ENCODE measurements around the gene LRRC74A. TPM values are rescaled to one million over a fixed set of nuclear protein-coding genes. Genes with fewer than 3 reads are reported as not detected.

The LRRC74A gene
- total RNA-seq, 1 experiment from 2014 or later: not detected

GRCh38 chr14:76812422-76813383 is 13.5 kb upstream of the LRRC74A start, which contains the start of gene ANGEL1:
Gene ANGEL1 (minus strand): TSS chr14:76812882. CDS start chr14:76812827, 55 bp downstream.
- intact Hi-C loops (cut with micrococcal nuclease; ENCODE audit: unreplicated experiment): no loop called here
- BruUV-seq (replicated peaks): no TSS peak
- no peak for TF ChIP-seq CTCF (IDR thresholded peaks at IDR 0.05; ENCODE audit: unreplicated experiment)
- Mint-ChIP-seq H3K9me3 (ENCODE audit: low read depth, unreplicated experiment) (no peaks in the 10 kb centered on the region), H3K27ac (ENCODE audit: unreplicated experiment) (peak within 1 kb of the TSS; percentile 88), H3K4me3 (ENCODE audit: low read depth, unreplicated experiment) (peak within 1 kb of the TSS; percentile 93), H3K4me1 (ENCODE audit: low read depth, unreplicated experiment) (peaks cover 11% of the 10 kb centered on the region), H3K27me3 (ENCODE audit: unreplicated experiment) (no peaks in the 10 kb centered on the region), H3K36me3 (ENCODE audit: insufficient read depth, unreplicated experiment) (peaks cover 24% of the 10 kb centered on the region)
- DNase-seq: peak; percentile 97
- CTCF ChIA-PET: interaction anchor here (1.0 to 1.7 kb wide), 4 partner anchors 17 to 286 kb away, joined by 3 to 7 read pairs (median 4); partner anchors contain the start of gene CIPC

- Mint-ChIP-seq H3K27ac (ENCODE audit: unreplicated experiment) (no peak overlapping the region), H3K9me3 (ENCODE audit: low read depth, unreplicated experiment) (no peaks in the 10 kb centered on the region), H3K4me1 (ENCODE audit: low read depth, unreplicated experiment) (peaks cover 11% of the 10 kb centered on the region), H3K4me3 (ENCODE audit: low read depth, unreplicated experiment) (no peak overlapping the region), H3K36me3 (ENCODE audit: insufficient read depth, unreplicated experiment) (peaks cover 24% of the 10 kb centered on the region), H3K27me3 (ENCODE audit: unreplicated experiment) (peaks cover 4% of the 10 kb centered on the region)
- DNase-seq: no peak
- intact Hi-C loops (cut with micrococcal nuclease; ENCODE audit: unreplicated experiment): no loop called here
- CTCF ChIA-PET: no interaction called here
- no TSS peak for BruUV-seq (replicated peaks)
- TF ChIP-seq CTCF (IDR thresholded peaks at IDR 0.05; ENCODE audit: unreplicated experiment): no peak
These were observed 11.2 kb upstream of the LRRC74A start for GRCh38 chr14:76814726-76815645.

- no peak overlapping the region for H3K4me3 Mint-ChIP-seq (ENCODE audit: low read depth, unreplicated experiment)
- no TSS peak for BruUV-seq (replicated peaks)
- peaks cover 28% of the 10 kb centered on the region for H3K27me3 Mint-ChIP-seq (ENCODE audit: unreplicated experiment)
- H3K4me1 Mint-ChIP-seq (ENCODE audit: low read depth, unreplicated experiment): no peaks in the 10 kb centered on the region
- no peaks in the 10 kb centered on the region for H3K36me3 Mint-ChIP-seq (ENCODE audit: insufficient read depth, unreplicated experiment)
- no peak for DNase-seq
- TF ChIP-seq CTCF (IDR thresholded peaks at IDR 0.05; ENCODE audit: unreplicated experiment): no peak
- no peak overlapping the region for H3K27ac Mint-ChIP-seq (ENCODE audit: unreplicated experiment)
- intact Hi-C loops (cut with micrococcal nuclease; ENCODE audit: unreplicated experiment): no loop called here
- no peaks in the 10 kb centered on the region for H3K9me3 Mint-ChIP-seq (ENCODE audit: low read depth, unreplicated experiment)
- CTCF ChIA-PET: no interaction called here
These were observed 5.5 kb upstream of the LRRC74A start for GRCh38 chr14:76820700-76821099.

GRCh38 chr14:76827696-76828296 is 1.6 kb downstream of the LRRC74A start:
- no peak for TF ChIP-seq CTCF (IDR thresholded peaks at IDR 0.05; ENCODE audit: unreplicated experiment)
- no peak overlapping the region for H3K27ac Mint-ChIP-seq (ENCODE audit: unreplicated experiment)
- H3K4me1 Mint-ChIP-seq (ENCODE audit: low read depth, unreplicated experiment): peaks cover 8% of the 10 kb centered on the region
- no peak for DNase-seq
- no peaks in the 10 kb centered on the region for H3K36me3 Mint-ChIP-seq (ENCODE audit: insufficient read depth, unreplicated experiment)
- BruUV-seq (replicated peaks): no TSS peak
- H3K9me3 Mint-ChIP-seq (ENCODE audit: low read depth, unreplicated experiment): no peaks in the 10 kb centered on the region
- intact Hi-C loops (cut with micrococcal nuclease; ENCODE audit: unreplicated experiment): no loop called here
- peaks cover 48% of the 10 kb centered on the region for H3K27me3 Mint-ChIP-seq (ENCODE audit: unreplicated experiment)
- peak overlapping the region; percentile 14 for H3K4me3 Mint-ChIP-seq (ENCODE audit: low read depth, unreplicated experiment)
- CTCF ChIA-PET: interaction anchor here (0.5 kb wide), 1 partner anchor 1061 kb away, joined by 3 read pairs; no protein-coding TSS in a partner anchor

Measured in Calu3 (cell line).